Stimulated activated CD4-positive, alpha-beta T cell treated with anti-CD3 and anti-CD28 coated beads, Interleukin-1b, Interleukin-23, amount 100 ng/mL, for 4 hours (primary cell): Measurements from ENCODE around the gene SGCG.
"Not testable (repeated sequence)": the region's sequence is repeated elsewhere in the genome, so short reads cannot be mapped to it uniquely, and the experiment has no call there.

Source experiments
- DNase-seq, 2 donors: peaks; one replicate each; pipeline ENCODE4 v3.0.0-alpha.2; 2020; ENCODE audit warnings: low read depth in 2 of 2

The SGCG gene

GRCh38 chr13:23212671-23213070, 31.9 kb downstream of the SGCG start:
- DNase-seq, result no peak

DNA sequence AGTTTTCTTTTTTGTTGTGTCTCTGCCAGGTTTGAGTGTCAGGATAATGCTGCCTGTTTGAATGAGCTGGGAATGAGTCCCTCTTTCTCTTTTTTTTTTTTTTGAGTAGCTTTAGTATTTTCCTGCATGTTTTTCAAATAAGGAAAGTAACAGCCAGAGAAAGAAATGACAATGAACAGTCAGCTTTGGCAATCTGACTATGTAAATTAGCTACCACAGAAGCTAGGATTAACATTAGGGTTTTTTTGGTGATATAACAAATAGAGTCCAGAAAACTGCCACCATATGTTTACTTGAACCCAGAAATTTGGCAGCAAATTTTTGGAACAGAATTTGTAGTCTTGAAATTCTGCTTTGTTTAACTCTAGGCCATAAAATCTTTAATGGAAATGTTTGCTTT, 50.5 kb downstream of the SGCG start:
- no peak for DNase-seq

- no peak for DNase-seq
Observed at GRCh38 chr13:23235994-23236393, 55.2 kb downstream of the SGCG start.

DNA sequence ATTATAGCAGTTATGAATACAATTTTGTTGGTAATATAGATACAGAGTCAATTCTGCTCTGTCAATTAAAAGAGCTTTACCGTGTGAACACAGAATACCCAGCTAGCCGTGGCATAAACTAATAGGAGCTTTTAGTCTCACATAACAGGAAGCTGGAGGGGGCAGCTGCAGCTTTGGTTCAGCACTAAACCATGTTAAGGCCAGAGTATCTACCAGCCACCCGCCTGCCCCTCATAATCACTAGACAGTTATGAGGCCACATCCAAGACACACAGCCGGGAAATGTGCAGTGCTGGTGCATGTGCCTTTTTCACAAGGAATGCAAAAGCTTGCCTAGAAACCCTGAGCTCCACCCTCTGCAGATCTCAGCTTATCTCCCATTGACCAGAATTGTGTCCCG, 62.3 kb downstream of the SGCG start:
- DNase-seq, result no peak

- not testable (repeated sequence) for DNase-seq
Observed at GRCh38 chr13:23248410-23248809, 67.6 kb downstream of the SGCG start.

GRCh38 chr13:23254506-23254905, 73.7 kb downstream of the SGCG start:
- no peak for DNase-seq

GRCh38 chr13:23267571-23267970, 86.8 kb downstream of the SGCG start:
- no peak for DNase-seq

- DNase-seq, result peak in 1 of 2 donors; percentile 9
Observed at GRCh38 chr13:23268441-23268840, 87.7 kb downstream of the SGCG start.

- DNase-seq, result no peak
Observed at GRCh38 chr13:23271331-23271730, 90.6 kb downstream of the SGCG start.

DNA sequence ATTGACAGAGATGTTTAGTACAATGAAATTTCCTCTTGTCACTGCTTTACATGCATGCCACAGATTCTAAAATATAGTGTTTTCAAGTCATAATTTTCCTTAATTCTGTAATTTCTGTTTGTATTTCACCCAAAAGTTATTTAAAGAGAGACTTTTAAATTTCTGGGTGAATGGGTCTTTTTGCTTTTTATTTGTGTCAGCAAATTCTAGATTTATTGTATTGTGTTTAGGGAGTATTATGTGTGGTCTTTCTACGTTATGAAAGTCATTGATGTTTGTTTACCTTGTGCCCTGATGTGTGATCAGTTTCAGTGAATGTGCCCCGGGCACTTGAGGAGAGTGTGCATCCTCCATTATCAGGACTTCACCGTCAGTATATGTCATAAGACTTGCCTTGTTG, 92.7 kb downstream of the SGCG start:
- no peak for DNase-seq

GRCh38 chr13:23279321-23279720, 98.5 kb downstream of the SGCG start:
- DNase-seq, result no peak

DNA sequence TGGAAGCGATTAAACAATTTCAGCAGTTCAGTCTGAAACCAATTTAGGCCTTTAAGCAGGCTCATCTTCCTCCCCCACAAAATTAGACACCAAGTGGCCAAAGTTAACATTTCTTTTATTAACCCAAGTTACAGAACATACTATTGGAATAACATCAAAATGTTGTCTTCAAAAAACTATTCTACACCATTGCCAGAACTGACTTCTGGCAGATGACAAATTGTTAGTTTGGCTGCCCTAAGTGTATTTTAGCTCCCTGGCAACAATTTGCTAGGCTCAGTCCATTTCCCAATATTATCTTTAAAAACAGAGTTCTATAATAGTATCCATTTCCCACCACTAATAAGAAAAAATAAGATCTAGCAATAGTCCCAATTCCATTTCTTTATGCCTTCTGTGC, 107.8 kb downstream of the SGCG start:
- DNase-seq, result no peak

GRCh38 chr13:23288995-23289394, 108.2 kb downstream of the SGCG start:
- DNase-seq, result no peak

- no peak for DNase-seq
Observed at GRCh38 chr13:23289917-23290357, 109.2 kb downstream of the SGCG start.

- no peak for DNase-seq
Observed at GRCh38 chr13:23292586-23292985, 111.8 kb downstream of the SGCG start.

- not testable (repeated sequence) for DNase-seq
Observed at GRCh38 chr13:23314837-23315236, 134.1 kb downstream of the SGCG start.

GRCh38 chr13:23319883-23320224, 139.1 kb downstream of the SGCG start:
- no peak for DNase-seq

GRCh38 chr13:23320926-23321534, 140.3 kb downstream of the SGCG start:
- DNase-seq, result no peak

GRCh38 chr13:23321535-23322241, 140.9 kb downstream of the SGCG start:
- no peak for DNase-seq

DNA sequence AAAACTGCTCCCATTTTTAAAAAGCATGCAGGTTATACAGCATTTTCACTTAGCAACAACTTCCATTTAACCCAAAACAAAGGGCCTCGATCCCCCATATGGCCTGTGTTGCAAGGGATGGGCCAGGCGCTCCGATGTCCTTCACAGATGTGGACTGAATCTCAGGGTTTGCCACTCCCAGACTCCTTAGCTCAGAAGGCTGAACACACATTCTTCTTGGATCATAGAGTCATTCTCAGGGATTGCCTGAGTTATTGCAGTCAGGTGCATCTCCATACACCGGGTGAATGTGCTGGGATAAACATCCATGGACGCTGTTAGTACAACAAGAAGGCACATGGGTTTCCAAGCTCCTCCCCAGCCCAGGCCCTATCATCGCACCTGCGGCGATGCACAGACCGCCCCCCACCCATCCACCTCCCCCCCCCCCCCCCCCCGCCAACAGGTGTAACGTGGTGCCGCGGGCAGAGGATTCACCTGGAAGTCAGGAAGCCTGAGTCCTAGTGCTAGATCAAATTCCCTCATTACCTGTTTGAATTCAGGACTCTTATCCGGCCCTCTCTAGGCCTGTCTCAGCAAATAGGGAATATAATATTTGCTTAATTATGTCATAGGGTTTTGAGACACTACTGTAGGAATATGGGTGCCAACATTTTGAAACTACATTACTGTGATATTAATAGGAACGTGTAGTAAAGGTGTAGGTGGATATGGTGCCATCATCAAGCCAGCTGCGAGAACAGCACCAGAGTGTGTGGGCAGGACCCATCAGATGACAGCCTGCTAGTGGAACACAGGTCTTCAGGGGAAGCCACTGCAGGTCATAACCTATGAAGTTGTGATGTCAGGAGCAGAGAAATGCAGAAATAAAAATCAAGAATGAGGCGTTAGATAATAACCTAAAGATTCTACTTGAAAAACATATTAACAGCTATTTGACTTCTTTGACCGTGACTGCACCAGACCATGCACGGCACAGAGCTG, 141.9 kb downstream of the SGCG start:
- no peak for DNase-seq

DNA sequence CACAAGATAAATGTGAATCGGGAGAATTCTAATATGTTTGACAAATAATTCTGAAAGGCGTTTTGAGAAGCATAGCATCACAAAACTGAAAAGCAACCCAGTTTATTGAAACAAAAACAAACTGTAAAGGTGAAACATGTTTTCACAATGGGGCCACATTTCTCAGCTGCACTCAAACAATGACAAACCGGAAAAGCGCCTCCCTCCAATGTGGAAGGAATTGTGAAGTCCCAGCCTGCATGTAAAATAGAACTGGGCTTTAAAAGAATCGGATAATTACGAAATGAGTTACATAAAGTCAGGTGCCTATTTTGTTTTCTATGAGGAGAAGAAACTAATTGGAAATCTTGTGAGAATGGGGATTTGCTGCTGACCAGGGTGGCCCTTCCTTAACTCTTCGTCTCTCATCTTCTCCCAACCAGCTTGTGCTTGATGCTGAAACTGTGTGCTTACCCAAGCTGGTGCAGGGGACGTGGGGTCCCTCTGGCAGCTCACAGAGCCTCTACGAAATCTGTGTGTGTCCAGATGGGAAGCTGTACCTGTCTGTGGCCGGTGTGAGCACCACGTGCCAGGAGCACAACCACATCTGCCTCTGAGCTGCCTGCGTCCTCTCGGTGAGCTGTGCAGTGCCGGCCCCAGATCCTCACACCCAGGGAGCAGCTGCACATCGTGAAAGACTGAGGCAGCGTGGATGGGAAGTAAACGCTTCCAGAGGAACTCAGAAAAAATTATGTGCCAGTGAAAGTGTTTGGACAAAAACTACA, 143.3 kb downstream of the SGCG start:
- no peak for DNase-seq

GRCh38 chr13:23325191-23325590, 144.4 kb downstream of the SGCG start:
- DNase-seq, result no peak
